ENCODE measurements around the gene RCHY1.
"Not testable (repeated sequence)": the region's sequence is repeated elsewhere in the genome, so short reads cannot be mapped to it uniquely, and the experiment has no call there.

The RCHY1 gene

GRCh38 chr4:75547647-75548387 lies 33.6 kb upstream of the RCHY1 start:
- no peak overlapping the region for H3K4me3 ChIP-seq (ENCODE audit: low read length)
- TF ChIP-seq CTCF (conservative IDR thresholded peaks at IDR 0.05; ENCODE audit: low read length), result no peak
- DNase-seq (ENCODE audit: low read depth), result peak; percentile 46

- H3K4me3 ChIP-seq (ENCODE audit: low read length), result no peak overlapping the region
- peak; percentile 70 for DNase-seq (ENCODE audit: low read depth)
- TF ChIP-seq CTCF (conservative IDR thresholded peaks at IDR 0.05; ENCODE audit: low read length), result no peak
These were observed 31.3 kb upstream of the RCHY1 start for GRCh38 chr4:75545526-75545925.

- H3K4me3 ChIP-seq (ENCODE audit: low read length), result no peak overlapping the region
- no peak for TF ChIP-seq CTCF (conservative IDR thresholded peaks at IDR 0.05; ENCODE audit: low read length)
- no peak for DNase-seq (ENCODE audit: low read depth)
These were observed 30.7 kb upstream of the RCHY1 start for GRCh38 chr4:75544870-75545269.

- peak; percentile 12 for DNase-seq (ENCODE audit: low read depth)
- not testable (repeated sequence) for H3K4me3 ChIP-seq (ENCODE audit: low read length)
These were observed 30.0 kb upstream of the RCHY1 start for GRCh38 chr4:75544220-75544619.

GRCh38 chr4:75542824-75543223 lies 28.6 kb upstream of the RCHY1 start:
- no peak for TF ChIP-seq CTCF (conservative IDR thresholded peaks at IDR 0.05; ENCODE audit: low read length)
- DNase-seq (ENCODE audit: low read depth), result peak; percentile 65
- no peak overlapping the region for H3K4me3 ChIP-seq (ENCODE audit: low read length)

- H3K4me3 ChIP-seq (ENCODE audit: low read length); DNase-seq (ENCODE audit: low read depth): not testable (repeated sequence)
These were observed 23.1 kb upstream of the RCHY1 start for GRCh38 chr4:75537308-75537707.

- not testable (repeated sequence) for H3K4me3 ChIP-seq (ENCODE audit: low read length); DNase-seq (ENCODE audit: low read depth)
These were observed 19.7 kb upstream of the RCHY1 start for GRCh38 chr4:75533926-75534325.

GRCh38 chr4:75533339-75533887 lies 19.2 kb upstream of the RCHY1 start:
- not testable (repeated sequence) for DNase-seq (ENCODE audit: low read depth); H3K4me3 ChIP-seq (ENCODE audit: low read length)

GRCh38 chr4:75531536-75532143 lies 17.4 kb upstream of the RCHY1 start:
- not testable (repeated sequence) for DNase-seq (ENCODE audit: low read depth); H3K4me3 ChIP-seq (ENCODE audit: low read length)
